A673 (cell line): Measurements from ENCODE around the gene MRPL58. TPM values are rescaled to one million over a fixed set of nuclear protein-coding genes. Genes with fewer than 3 reads are reported as not detected.
"Not testable (repeated sequence)": the region's sequence is repeated elsewhere in the genome, so short reads cannot be mapped to it uniquely, and the experiment has no call there.

Source experiments
- BruUV-seq: library from RNA; stranded (reverse); fragments of 400-500 nt; replicated peaks from 2 replicates; lab custom pipeline; 2021; lab: Mats Ljungman, UMichigan
- CTCF ChIA-PET: fragments of 300-600 bp; sonication (Branson Sonifier 250); formaldehyde crosslinking; loops from one replicate; lab custom pipeline; 2022; ENCODE audit warnings: antibody characterized with exemption; lab: Charles Lee
- POLR2A ChIA-PET: fragments of 300-600 bp; sonication (Branson Sonifier 250); formaldehyde crosslinking; loops from one replicate; lab custom pipeline; 2022; ENCODE audit warnings: antibody characterized with exemption; ENCODE audit not compliant: low non-redundant PET; lab: Charles Lee
- DNase-seq: peaks from one replicate; pipeline ENCODE4 v3.0.0-alpha.2; 2015; ENCODE audit warnings: low spot score
- H3K27ac ChIP-seq: fragments of 200-600 bp; sonication (generic); 2 replicates; pipeline ENCODE4 v1.5.1; 2016; ENCODE audit warnings: mixed run types, low read depth, mild to moderate bottlenecking, mixed read lengths, antibody characterized with exemption, low read length; ENCODE audit not compliant: poor library complexity, severe bottlenecking
- H3K27me3 ChIP-seq: fragments of 200-600 bp; sonication (generic); replicated peaks from 2 replicates; pipeline ENCODE4 v1.6.1; 2017; ENCODE audit warnings: mixed run types, low read depth, mild to moderate bottlenecking, mixed read lengths, antibody characterized with exemption, low read length; ENCODE audit not compliant: insufficient read depth, poor library complexity
- H3K36me3 ChIP-seq: fragments of 200-600 bp; sonication (generic); 2 replicates; pipeline ENCODE4 v1.6.1; 2016; ENCODE audit warnings: mixed run types, mild to moderate bottlenecking, mixed read lengths, antibody characterized with exemption, low read length; ENCODE audit not compliant: insufficient read depth, poor library complexity, severe bottlenecking
- H3K4me1 ChIP-seq: fragments of 200-600 bp; sonication (generic); 2 replicates; pipeline ENCODE4 v1.6.1; 2017; ENCODE audit warnings: mixed run types, mild to moderate bottlenecking, mixed read lengths, antibody characterized with exemption, low read length; ENCODE audit not compliant: insufficient read depth, poor library complexity, severe bottlenecking
- H3K4me3 ChIP-seq: fragments of 200-600 bp; sonication (generic); 2 replicates; pipeline ENCODE4 v1.5.1; 2016; ENCODE audit warnings: low read depth, mixed run types, mild to moderate bottlenecking, mixed read lengths, low read length; ENCODE audit not compliant: poor library complexity, severe bottlenecking
- H3K9me3 ChIP-seq: fragments of 200-600 bp; sonication (generic); 2 replicates; pipeline ENCODE4 v1.6.1; 2016; ENCODE audit warnings: mixed run types, low read depth, mild to moderate bottlenecking, mixed read lengths, antibody characterized with exemption, low read length; ENCODE audit not compliant: poor library complexity, severe bottlenecking
- EZH2 ChIP-seq: fragments of 200-600 bp; sonication (generic); IDR thresholded peaks from 2 replicates; pipeline ENCODE4 v1.6.1; 2017; ENCODE audit warnings: borderline replicate concordance, low read depth, mild to moderate bottlenecking, mixed read lengths, antibody characterized with exemption, low read length; ENCODE audit not compliant: poor library complexity, severe bottlenecking
- intact Hi-C: fragments of 100-400 bp; cut with micrococcal nuclease; formaldehyde crosslinking; loops from one replicate; pipeline ENCODE4 v1.10.0; 2022; ENCODE audit not compliant: unreplicated experiment
- total RNA-seq: library from RNA; stranded (reverse); gene quantifications from 2 replicates; pipeline ENCODE4 v1.2.3, GENCODE V29; 2021
- TF ChIP-seq, protein P1 (sequence below): fragments of 300-800, 200-600 bp; sonication (generic); conservative IDR thresholded peaks from 2 replicates; pipeline ENCODE4 v1.5.1; 2017; ENCODE audit warnings: low read depth, mild to moderate bottlenecking, antibody characterized with exemption, low read length, moderate library complexity, mixed read lengths

MRPL58 gene
- total RNA-seq, 1 experiment from 2014 or later = 61.4 TPM

DNA sequence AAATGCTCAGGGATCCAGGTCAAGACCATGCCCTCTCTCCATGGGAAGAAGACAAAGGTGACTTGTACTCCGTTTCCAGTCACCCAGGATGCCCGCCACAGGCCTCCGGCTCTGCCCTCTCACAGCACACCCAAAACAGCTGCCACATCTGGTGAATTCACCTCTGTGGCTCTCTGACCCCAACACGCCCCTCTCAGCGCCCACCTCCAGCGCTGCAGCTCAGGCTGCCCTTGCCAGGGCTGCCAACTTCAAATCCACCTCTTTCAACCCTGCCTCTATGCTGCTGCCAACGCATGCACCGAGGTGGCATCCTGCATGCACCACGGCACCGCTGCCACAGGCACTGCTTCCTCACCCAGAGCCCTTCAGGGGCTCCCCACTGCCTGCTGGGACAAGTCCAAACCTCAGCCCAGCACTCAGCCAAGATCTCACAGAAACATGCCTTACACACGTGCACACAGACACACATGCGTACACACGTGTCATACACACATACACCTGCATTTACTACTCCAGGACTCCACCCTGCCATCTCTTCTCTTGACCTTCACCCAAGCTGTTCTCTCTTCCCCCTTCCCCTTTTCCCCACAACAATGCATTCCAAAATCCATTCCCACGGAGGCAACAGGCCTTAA, 47.4 kb upstream of the MRPL58 start:
- CTCF ChIA-PET = no interaction called here

DNA sequence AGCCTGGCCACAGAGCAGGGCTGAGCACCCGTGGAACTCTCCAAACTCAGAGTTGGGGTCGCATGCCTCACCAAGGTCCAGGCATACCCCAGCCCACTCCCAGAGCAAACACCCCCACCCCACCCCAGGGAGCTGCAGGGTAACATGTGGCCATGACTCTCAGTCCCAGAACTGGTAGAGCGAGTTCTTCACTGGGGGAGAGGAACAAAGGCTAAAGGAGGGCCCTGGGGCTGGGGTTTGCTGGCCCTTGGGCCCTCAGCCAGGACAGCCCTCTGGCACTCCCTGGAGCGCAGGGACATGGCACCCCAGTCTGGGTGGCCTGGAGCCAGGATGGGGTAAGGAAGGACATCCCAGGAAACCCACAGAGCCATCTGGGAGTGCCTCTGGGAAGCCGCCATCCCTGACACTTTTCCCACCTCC, 44.1 kb upstream of the MRPL58 start:
- intact Hi-C loops = loop anchor here (10.0 kb wide), 1 partner anchor 146 kb away; no protein-coding TSS in a partner anchor

More for the DNA sequence above, 47.4 kb upstream of the MRPL58 start:
- H3K27me3 ChIP-seq = no peaks in the 10 kb centered on the region
- TF ChIP-seq, protein P1, sequence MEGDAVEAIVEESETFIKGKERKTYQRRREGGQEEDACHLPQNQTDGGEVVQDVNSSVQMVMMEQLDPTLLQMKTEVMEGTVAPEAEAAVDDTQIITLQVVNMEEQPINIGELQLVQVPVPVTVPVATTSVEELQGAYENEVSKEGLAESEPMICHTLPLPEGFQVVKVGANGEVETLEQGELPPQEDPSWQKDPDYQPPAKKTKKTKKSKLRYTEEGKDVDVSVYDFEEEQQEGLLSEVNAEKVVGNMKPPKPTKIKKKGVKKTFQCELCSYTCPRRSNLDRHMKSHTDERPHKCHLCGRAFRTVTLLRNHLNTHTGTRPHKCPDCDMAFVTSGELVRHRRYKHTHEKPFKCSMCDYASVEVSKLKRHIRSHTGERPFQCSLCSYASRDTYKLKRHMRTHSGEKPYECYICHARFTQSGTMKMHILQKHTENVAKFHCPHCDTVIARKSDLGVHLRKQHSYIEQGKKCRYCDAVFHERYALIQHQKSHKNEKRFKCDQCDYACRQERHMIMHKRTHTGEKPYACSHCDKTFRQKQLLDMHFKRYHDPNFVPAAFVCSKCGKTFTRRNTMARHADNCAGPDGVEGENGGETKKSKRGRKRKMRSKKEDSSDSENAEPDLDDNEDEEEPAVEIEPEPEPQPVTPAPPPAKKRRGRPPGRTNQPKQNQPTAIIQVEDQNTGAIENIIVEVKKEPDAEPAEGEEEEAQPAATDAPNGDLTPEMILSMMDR = no peak
- no peak for TF ChIP-seq EZH2
- no peak overlapping the region for H3K4me3 ChIP-seq
- intact Hi-C loops = loop anchor here (5.0 to 10.0 kb wide), 2 partner anchors 67 to 150 kb away; no protein-coding TSS in a partner anchor
- H3K27ac ChIP-seq = no peak overlapping the region
- POLR2A ChIA-PET = no interaction called here
- no peaks in the 10 kb centered on the region for H3K9me3 ChIP-seq
- DNase-seq = no peak
- H3K4me1 ChIP-seq = no peaks in the 10 kb centered on the region
- no peaks in the 10 kb centered on the region for H3K36me3 ChIP-seq
- no TSS peak for BruUV-seq

GRCh38 chr17:74969501-74969900, 43.0 kb upstream of the MRPL58 start:
- H3K27me3 ChIP-seq, H3K36me3 ChIP-seq, H3K4me3 ChIP-seq, H3K9me3 ChIP-seq, BruUV-seq, H3K4me1 ChIP-seq, H3K27ac ChIP-seq, DNase-seq: not testable (repeated sequence)
- ChIA-PET POLR2A (interaction anchor here (0.6 kb wide), 2 partner anchors 353 to 1571 kb away, joined by 3 to 5 read pairs; partner anchors contain the start of gene PRCD), CTCF (interaction anchor here (0.6 to 0.7 kb wide), 2 partner anchors 61 to 237 kb away, joined by 3 to 6 read pairs; no protein-coding TSS in a partner anchor)
- intact Hi-C loops = loop anchor here (10.0 kb wide), 1 partner anchor 145 kb away; no protein-coding TSS in a partner anchor

More for the DNA sequence above, 44.1 kb upstream of the MRPL58 start:
- Histone ChIP-seq H3K9me3 (no peaks in the 10 kb centered on the region), H3K36me3 (no peaks in the 10 kb centered on the region), H3K27ac (no peak overlapping the region), H3K4me3 (no peak overlapping the region), H3K4me1 (no peaks in the 10 kb centered on the region), H3K27me3 (peaks cover 5% of the 10 kb centered on the region)
- ChIA-PET POLR2A (no interaction called here), CTCF (no interaction called here)
- no TSS peak for BruUV-seq
- no peak for TF ChIP-seq EZH2
- TF ChIP-seq, protein P1 = no peak
- DNase-seq = no peak
